ENCODE data around the gene GARRE1. TPM values are rescaled to one million over a fixed set of nuclear protein-coding genes. Genes with fewer than 3 reads are reported as not detected.

Gene GARRE1
- total RNA-seq, 1 experiment from 2014 or later = 16.9 TPM

DNA sequence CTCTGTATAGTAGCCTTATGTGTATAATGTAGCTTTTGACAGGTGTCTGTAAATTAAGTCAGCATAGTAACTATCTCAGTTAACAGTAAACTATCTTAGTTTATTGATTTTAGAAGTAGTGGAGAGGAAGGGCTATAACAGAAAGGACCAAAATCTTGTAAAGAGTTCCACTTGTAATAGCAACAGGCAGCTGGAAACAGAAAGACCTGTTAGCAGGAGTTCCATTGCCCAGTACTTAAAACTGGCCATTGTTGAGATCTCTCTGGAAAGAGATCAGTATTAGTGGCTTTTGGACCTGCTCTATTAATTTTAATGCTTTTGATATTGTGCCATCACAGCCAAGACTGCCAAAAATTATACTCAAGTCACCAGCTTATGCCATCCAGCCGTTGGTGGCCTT is 32.0 kb upstream of the GARRE1 start (continued):
- TF ChIP-seq, protein P1, sequence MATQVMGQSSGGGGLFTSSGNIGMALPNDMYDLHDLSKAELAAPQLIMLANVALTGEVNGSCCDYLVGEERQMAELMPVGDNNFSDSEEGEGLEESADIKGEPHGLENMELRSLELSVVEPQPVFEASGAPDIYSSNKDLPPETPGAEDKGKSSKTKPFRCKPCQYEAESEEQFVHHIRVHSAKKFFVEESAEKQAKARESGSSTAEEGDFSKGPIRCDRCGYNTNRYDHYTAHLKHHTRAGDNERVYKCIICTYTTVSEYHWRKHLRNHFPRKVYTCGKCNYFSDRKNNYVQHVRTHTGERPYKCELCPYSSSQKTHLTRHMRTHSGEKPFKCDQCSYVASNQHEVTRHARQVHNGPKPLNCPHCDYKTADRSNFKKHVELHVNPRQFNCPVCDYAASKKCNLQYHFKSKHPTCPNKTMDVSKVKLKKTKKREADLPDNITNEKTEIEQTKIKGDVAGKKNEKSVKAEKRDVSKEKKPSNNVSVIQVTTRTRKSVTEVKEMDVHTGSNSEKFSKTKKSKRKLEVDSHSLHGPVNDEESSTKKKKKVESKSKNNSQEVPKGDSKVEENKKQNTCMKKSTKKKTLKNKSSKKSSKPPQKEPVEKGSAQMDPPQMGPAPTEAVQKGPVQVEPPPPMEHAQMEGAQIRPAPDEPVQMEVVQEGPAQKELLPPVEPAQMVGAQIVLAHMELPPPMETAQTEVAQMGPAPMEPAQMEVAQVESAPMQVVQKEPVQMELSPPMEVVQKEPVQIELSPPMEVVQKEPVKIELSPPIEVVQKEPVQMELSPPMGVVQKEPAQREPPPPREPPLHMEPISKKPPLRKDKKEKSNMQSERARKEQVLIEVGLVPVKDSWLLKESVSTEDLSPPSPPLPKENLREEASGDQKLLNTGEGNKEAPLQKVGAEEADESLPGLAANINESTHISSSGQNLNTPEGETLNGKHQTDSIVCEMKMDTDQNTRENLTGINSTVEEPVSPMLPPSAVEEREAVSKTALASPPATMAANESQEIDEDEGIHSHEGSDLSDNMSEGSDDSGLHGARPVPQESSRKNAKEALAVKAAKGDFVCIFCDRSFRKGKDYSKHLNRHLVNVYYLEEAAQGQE (IDR thresholded peaks at IDR 0.05; ENCODE audit: low read depth) = no peak

DNA sequence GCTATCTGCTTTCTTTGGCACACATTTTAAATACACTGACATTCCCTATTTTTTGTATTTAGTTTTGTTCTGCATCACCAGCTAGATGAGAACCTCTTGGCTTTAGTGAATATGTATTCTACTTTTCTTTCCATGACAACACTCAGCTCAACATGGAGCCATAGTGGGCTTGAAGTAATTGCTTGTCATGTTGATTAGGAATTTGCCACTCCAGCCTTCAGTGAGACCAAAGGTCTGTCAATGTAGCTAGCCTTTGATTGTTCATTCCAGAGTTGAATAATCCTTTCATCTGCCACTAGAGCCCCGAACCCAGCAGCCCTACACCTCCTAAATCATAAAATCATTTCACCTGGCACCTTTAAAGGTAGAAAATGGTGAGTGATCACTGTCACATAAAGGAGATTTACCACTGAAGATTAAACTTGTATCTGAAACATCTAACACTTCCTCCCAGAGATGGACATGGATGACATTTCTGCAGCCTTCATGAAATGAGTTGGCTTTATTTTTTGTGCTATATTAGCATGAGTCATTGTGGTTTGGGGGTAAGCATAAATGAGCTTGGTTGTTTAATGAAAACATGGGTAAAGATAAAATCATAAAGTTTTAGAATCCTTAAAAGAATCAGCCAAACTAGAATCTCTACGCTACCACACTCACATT is 29.2 kb upstream of the GARRE1 start:
- intact Hi-C loops (cut with micrococcal nuclease) = no loop called here
- ChIA-PET POLR2A (no interaction called here), RAD21 (ENCODE audit: low non-redundant PET in 1 of 2, low total read pairs in 2 of 2, uncharacterized antibody in 2 of 2, unreplicated experiment in 2 of 2) (no interaction called here), CTCF (no interaction called here)
- BruUV-seq (replicated peaks) = no TSS peak
- H3K27me3 ChIP-seq (ENCODE audit: insufficient read depth, low read length) = no peaks in the 10 kb centered on the region
- H3K36me3 ChIP-seq (ENCODE audit: control insufficient read depth in 1 of 2, insufficient read depth in 2 of 2, low read length in 2 of 2) = peaks cover 68 to 74% of the 10 kb centered on the region in 2 experiments
- H3K4me3 ChIP-seq (replicated peaks in 1 of 2; ENCODE audit: low read depth in 1 of 2, low read length in 2 of 2) = no peak overlapping the region
- ATAC-seq (peak; percentile 54), DNase-seq (ENCODE audit: low read depth, low spot score) (no peak)
- H4K20me1 ChIP-seq (ENCODE audit: insufficient read depth) = 0 out of 2 replicates have a peak, but pooled peaks cover 5% of the 10 kb centered on the region
- peak overlapping the region; percentile 1; the same call in 1 of the 2 replicates for H3K27ac ChIP-seq (ENCODE audit: low read depth, low read length)
- H3K9me3 ChIP-seq (ENCODE audit: control insufficient read depth in 1 of 2, insufficient read depth in 1 of 2, low read depth in 1 of 2, low read length in 2 of 2) = no peaks in the 10 kb centered on the region
- peaks cover 7 to 12% of the 10 kb centered on the region in 2 experiments; a peak in 2 of 4 replicates for H3K4me1 ChIP-seq (ENCODE audit: control insufficient read depth in 1 of 2, insufficient read depth in 2 of 2, low read length in 2 of 2)
- no peaks in the 10 kb centered on the region for H3K9me2 ChIP-seq (ENCODE audit: insufficient read depth)
- no peak overlapping the region for H2AFZ ChIP-seq (ENCODE audit: low read depth, low read length, poor library complexity, severe bottlenecking)
- H3K79me2 ChIP-seq (ENCODE audit: insufficient read depth, low read length) = peaks cover 46% of the 10 kb centered on the region
- H3K9ac ChIP-seq (ENCODE audit: low read length) = no peak overlapping the region
- H3K4me2 ChIP-seq (ENCODE audit: low read length) = peak overlapping the region; percentile 5; the same call in 1 of the 2 replicates
- TF ChIP-seq ZNF274 (IDR thresholded peaks at IDR 0.05; ENCODE audit: low read depth, low read length) (no peak), EGR1 (IDR thresholded peaks at IDR 0.05; ENCODE audit: low read depth) (no peak), TCF7L2 (IDR thresholded peaks at IDR 0.05; ENCODE audit: borderline replicate concordance, extremely low read depth, insufficient read depth, insufficient read length) (no peak), FOSL1 (IDR thresholded peaks at IDR 0.05; ENCODE audit: low read depth) (no peak), POLR2AphosphoS5 (IDR thresholded peaks at IDR 0.05; ENCODE audit: low read depth, low read length) (no peak), ZFX (IDR thresholded peaks at IDR 0.05) (no peak), POLR2A (IDR thresholded peaks at IDR 0.05; ENCODE audit: borderline replicate concordance, extremely low read depth, insufficient read depth, insufficient read length) (no peak), SP1 (IDR thresholded peaks at IDR 0.05; ENCODE audit: low read depth) (no peak), EZH2 (IDR thresholded peaks at IDR 0.05) (no peak), RAD21 (IDR thresholded peaks at IDR 0.05; ENCODE audit: low read depth) (no peak)
- TF ChIP-seq, protein P2, sequence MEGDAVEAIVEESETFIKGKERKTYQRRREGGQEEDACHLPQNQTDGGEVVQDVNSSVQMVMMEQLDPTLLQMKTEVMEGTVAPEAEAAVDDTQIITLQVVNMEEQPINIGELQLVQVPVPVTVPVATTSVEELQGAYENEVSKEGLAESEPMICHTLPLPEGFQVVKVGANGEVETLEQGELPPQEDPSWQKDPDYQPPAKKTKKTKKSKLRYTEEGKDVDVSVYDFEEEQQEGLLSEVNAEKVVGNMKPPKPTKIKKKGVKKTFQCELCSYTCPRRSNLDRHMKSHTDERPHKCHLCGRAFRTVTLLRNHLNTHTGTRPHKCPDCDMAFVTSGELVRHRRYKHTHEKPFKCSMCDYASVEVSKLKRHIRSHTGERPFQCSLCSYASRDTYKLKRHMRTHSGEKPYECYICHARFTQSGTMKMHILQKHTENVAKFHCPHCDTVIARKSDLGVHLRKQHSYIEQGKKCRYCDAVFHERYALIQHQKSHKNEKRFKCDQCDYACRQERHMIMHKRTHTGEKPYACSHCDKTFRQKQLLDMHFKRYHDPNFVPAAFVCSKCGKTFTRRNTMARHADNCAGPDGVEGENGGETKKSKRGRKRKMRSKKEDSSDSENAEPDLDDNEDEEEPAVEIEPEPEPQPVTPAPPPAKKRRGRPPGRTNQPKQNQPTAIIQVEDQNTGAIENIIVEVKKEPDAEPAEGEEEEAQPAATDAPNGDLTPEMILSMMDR (IDR thresholded peaks at IDR 0.05 in 2 of 3, conservative IDR thresholded peaks at IDR 0.05 in 1 of 3; ENCODE audit: borderline replicate concordance in 1 of 3, insufficient read depth in 1 of 3, low read depth in 2 of 3, low read length in 2 of 3) = no peak
- TF ChIP-seq, protein P3, sequence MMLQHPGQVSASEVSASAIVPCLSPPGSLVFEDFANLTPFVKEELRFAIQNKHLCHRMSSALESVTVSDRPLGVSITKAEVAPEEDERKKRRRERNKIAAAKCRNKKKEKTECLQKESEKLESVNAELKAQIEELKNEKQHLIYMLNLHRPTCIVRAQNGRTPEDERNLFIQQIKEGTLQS (IDR thresholded peaks at IDR 0.05) = no peak
